Hippocampal formation (tissue), 2 donors: ENCODE measurements around the gene PPP1R9A.

Experiments used
- DNase-seq, 2 donors: peaks; one replicate each; lab custom pipeline; 2025; lab: John Stamatoyannopoulos, UW

The PPP1R9A gene

DNA sequence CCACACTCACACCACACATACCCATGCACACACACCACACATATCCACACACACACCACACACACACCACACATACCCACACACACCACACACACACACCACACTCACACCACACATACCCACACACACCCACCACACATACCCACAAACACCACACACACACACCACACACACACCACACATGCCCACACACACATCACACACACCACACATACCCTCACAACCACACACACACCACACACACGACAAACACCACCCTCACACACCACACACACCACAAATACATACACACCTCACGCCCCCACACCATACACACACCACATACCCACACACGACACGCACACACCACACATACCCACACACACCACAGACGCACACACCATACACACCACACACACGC, 297.2 kb downstream of the PPP1R9A start:
- DNase-seq: no peak

DNA sequence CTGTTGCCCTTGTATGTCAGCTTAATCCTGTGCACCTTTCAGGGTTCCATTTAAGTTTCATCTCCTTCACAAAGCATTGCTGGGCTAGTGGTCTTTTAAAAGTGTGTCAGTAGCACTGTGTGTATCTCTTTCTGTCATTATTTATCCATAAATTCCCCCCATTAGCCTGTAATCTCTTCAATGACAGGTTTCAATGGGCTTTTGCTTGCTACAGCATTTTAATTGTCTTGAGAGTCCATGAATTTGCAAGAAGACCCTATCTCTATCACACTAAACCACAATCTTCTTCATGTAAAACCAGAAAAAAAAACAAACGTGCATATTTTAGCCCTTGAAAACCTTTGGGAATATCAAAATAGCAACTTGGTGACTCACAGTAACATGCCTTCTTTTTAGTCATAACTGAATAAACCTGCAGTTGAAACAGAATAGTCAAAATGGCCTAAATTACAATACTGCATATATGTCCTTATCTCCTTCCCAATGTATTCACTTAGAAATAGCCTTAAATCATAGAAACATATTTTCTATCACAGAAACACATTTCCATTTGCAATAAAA, 298.4 kb downstream of the PPP1R9A start:
- no peak for DNase-seq

DNA sequence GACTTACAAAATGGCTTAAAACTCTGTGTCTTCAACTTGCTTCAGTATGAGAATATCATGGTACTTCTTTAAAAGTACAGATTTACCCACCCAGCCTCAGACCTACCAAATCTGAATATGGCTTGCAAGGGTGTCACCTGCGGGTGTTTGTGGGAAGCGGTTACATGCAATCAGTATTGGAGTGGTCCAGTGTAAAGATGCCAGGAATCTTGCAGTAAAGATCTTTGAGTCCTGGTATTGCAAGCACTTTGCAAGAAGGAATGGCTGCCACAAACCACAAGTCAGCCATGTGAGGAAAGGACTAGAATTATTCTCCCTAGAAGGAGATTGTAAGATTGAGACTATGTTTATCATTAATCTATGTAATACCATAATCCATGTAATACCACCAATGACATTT, 301.9 kb downstream of the PPP1R9A start:
- no peak for DNase-seq

- peak in 1 of 2 donors; percentile 88 for DNase-seq
Measured at GRCh38 chr7:95209788-95210187, 302.4 kb downstream of the PPP1R9A start.

DNA sequence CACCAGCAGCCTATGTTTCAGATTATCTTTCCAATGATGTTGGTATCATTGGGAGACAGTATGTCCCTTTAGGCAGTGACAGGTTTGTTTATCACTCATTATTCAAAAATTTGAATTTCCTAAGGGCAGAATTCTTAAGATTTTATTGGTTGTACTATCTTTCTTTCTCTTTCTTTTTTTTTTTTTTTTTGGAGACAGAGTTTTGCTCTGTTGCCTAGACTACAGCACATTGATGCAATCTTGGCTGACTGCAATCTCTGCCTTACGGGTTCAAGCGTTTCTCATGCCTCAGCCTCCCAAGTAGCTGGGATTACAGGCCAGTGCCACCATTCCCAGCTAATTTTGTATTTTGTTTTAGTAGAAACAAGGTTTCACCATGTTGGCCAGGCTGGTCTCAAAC, 305.8 kb downstream of the PPP1R9A start:
- DNase-seq: no peak

- DNase-seq: peak in 1 of 2 donors; percentile 53
Measured at GRCh38 chr7:95213809-95214492, 306.6 kb downstream of the PPP1R9A start.

DNA sequence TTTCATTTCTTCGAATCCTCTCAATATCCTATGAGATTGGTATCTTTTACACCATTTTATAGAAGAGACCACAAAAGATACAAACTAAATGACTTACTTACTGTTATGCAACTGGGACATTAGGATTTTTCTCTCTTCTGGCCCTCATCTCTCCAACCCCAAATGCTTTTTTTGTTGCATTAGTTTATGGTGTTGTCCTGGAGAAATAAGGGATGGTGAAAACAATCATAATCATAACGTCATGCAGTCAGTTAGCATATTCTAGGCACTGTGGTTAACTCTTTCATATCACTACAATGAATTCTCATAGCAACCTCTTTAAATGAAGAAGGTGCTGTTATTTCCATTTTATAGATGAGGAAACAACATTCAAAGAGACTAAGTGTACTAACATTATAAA, 312.3 kb downstream of the PPP1R9A start:
- DNase-seq: no peak

DNA sequence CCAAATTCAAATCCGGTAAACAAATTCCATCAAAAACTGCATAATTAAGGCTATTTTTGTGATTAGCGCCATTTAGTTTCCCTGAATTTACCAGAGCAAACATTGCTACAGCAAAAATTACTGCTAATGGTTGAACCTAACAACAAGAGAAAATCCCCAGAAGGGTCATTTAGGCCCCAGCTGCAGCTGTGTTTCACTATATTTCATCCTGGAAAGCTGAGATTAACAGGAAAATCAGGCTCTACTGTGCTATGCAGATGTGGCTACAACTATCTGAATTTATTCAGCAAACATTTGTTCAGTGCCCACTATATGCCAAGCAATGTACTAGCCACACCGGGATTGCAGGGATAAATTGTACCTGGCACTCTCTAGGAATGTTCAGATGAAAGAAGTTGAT, 312.9 kb downstream of the PPP1R9A start:
- DNase-seq: no peak

DNA sequence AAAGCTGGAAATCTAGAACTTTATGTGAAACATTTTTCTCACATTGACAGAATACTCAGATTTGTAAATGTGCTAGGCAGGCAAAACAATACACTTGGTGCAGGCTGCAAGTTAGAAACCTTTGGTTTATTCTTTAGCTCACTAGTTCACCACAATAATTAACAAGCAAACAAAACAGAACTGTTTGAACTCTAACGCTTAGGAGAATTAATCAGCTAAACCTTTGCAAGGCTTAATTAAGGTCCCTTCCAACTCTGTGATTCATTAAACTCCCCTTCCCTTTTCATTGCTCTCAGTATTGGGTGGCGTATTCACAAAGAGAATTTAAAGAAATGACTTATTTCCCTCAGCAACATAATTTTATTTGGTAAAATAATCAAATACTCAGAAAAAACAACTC, 317.9 kb downstream of the PPP1R9A start:
- DNase-seq: no peak

GRCh38 chr7:95229301-95229700, 321.9 kb downstream of the PPP1R9A start:
- no peak for DNase-seq

GRCh38 chr7:95238252-95238943, 331.0 kb downstream of the PPP1R9A start:
- no peak for DNase-seq

DNA sequence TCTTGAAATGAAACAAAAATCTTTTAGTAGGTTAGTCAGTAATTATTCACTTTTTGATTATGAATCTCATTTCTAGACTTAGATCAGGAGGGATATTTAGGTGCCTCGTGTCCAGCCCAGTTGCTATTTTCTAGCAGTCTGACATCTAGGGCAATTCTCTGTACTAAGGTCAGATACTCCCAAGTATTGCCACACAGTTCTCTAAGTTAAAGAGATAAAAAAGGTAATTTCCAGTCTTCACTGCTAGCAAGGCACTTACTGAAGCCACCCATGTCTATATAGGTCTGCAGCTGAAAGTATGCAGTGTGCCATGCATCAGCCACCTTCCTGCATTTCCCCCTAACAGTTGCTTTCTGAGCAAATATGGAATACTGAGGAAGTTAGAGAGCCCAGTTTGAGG, 333.5 kb downstream of the PPP1R9A start:
- DNase-seq: no peak

GRCh38 chr7:95242266-95242665, 334.9 kb downstream of the PPP1R9A start:
- no peak for DNase-seq

DNA sequence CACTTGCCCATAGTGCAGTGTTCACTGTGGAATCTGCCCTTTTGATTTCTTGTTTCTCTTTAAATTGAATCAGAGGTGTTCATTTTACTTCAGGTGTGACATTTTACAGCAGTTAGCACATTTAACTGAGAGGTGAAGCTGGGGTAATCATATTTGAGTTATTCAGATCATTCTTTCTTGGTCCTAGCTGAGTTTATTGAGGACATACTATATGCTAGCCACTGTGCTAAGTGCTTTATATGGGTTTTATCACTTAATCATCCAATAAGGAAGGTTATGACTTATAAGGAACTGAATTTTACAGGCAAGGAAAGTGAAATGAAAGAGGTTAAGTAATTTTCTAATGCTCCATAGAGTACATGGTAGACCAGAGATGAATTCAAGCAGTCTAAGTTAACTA, 337.2 kb downstream of the PPP1R9A start:
- no peak for DNase-seq

GRCh38 chr7:95245828-95246500, 338.6 kb downstream of the PPP1R9A start:
- DNase-seq: no peak

- DNase-seq: peak; percentile 51 to 90
Measured at GRCh38 chr7:95246831-95247370, 339.5 kb downstream of the PPP1R9A start.

- DNase-seq: no peak
Measured at GRCh38 chr7:95250571-95250970, 343.2 kb downstream of the PPP1R9A start.

DNA sequence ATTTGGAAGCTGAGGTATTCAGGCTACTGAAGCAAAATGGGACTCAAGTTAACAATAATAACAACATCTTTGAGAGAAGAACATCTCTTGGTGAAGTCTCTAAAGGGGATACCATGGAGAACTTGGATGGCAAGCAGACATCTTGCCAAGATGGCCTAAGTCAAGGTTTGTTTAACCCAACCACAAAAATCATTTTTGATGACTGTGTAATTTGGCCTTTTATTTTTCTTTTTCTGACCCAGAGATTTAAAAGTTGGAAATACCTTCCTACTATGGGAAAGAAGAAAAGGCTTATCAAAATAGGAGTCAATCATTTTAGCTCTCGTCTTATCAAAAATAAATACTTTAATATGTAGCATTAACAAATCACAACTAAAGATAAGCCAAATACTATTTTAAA, 344.6 kb downstream of the PPP1R9A start:
- no peak for DNase-seq

- DNase-seq: no peak
Measured at GRCh38 chr7:95253986-95254385, 346.6 kb downstream of the PPP1R9A start.

DNA sequence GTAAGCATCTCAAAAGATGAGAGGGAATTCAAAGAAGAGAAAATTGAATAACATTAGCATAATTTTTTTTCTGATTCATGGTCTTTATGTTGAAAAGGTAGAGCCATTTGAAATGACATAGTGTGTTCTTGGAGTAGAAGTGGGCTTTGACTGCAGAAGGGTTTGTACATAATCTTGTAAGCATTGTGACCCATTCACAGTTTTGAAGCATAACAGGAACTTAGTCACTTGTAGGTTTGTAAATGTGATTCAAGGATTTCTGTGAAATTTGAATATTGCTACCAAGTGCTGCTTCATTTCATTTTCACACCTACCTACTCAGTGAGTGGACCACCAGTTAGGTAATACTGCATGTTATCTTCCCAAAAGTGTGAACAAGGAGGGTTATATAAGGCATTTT, 348.3 kb downstream of the PPP1R9A start:
- no peak for DNase-seq

- DNase-seq: no peak
Measured at GRCh38 chr7:95261895-95262415, 354.6 kb downstream of the PPP1R9A start.

GRCh38 chr7:95262875-95263274, 355.5 kb downstream of the PPP1R9A start:
- DNase-seq: no peak
